Lower leg skin (tissue), 4 donors: ENCODE measurements around the gene PTGR3. TPM values are rescaled to one million over a fixed set of nuclear protein-coding genes. Genes with fewer than 3 reads are reported as not detected.

Experiments used
- DNase-seq, 2 donors: peaks; one replicate each; pipeline ENCODE4 v3.0.0-alpha.2; 2019; ENCODE audit warnings: low spot score in 2 of 2
- H3K4me3 ChIP-seq: fragments of 200-600 bp; sonication (generic); 2 replicates; pipeline ENCODE4 v1.5.1; 2017; ENCODE audit warnings: mild to moderate bottlenecking, low read depth; ENCODE audit not compliant: poor library complexity, severe bottlenecking
- CTCF ChIP-seq, 3 donors: fragments of 450-650 bp; IDR thresholded peaks; one replicate each; pipeline ENCODE4 v1.5.1; 2016; ENCODE audit warnings: antibody characterized with exemption in 3 of 3, mild to moderate bottlenecking in 3 of 3, moderate library complexity in 2 of 3
- POLR2A ChIP-seq, 2 donors: fragments of 450-650 bp; IDR thresholded peaks; one replicate each; pipeline ENCODE4 v1.6.1; 2016 to 2017; ENCODE audit warnings: antibody characterized with exemption in 2 of 2, mild to moderate bottlenecking in 1 of 2, moderate library complexity in 1 of 2
- WGBS, 2 donors: methylation state at CpG; one replicate each; pipeline ENCODE4 v1.1.5; 2018; 5-methylcytosine and 5-hydroxymethylcytosine counted together
- intact Hi-C: fragments of 100-400 bp; cut with DNase I; formaldehyde crosslinking; loops from one replicate; pipeline ENCODE4 v1.15.0; 2023; ENCODE audit warnings: low total_unique reads
- total RNA-seq, 4 donors: library from RNA; depleted of rRNA; stranded (reverse); fragments of >200 nt; gene quantifications; one replicate each; pipeline ENCODE4 v1.1.0, GENCODE V29; 2016

The PTGR3 gene
- total RNA-seq, 4 donors from 2014 or later, result 11.7 to 29.3 (median 24.2) TPM

DNA sequence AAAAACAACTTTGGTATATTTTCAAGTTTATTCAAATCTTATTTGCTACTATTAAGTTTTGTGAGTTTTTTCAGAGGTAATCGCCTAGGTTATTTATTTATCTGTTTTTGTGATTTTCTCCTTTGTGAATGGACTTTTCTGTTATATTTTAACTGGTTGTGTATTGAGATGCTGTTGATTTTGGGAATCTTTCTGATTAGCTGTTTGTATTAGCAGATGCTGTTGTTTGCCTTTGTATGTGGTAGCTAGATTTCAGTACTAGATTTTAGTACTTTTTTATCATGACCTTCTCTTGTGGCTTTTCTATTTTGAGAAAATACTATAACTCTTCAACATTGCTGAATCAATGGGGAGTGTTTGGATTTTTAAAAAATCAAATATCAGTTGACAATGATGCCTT, 44.1 kb upstream of the PTGR3 start:
- no peak for TF ChIP-seq POLR2A (IDR thresholded peaks at IDR 0.05)
- TF ChIP-seq CTCF (IDR thresholded peaks at IDR 0.05), result no peak
- no peak overlapping the region for H3K4me3 ChIP-seq
- WGBS, 2 donors, result 93% methylated on average over 1 of the region's 1 CpG
- no peak for DNase-seq
- intact Hi-C loops, result no loop called here

DNA sequence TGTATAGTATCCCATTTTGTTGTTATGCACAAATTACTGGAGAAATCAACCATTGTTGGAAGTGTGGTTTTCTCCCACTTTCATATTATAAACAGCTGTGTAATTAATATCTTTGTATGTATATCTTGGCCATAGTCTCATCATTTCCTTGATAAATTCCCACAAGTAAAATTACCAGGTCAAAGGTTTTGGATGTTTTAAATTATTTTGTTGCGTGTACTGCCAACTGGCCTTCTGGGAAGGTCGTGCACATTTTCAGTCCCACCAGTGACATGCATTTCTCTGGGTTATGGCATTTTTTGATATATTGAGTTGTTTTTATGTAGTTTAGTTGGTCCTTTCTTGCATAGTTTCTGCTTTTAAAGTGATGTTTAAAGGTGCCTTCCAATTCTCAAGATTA, 43.2 kb upstream of the PTGR3 start:
- WGBS, 2 donors, result 66 to 70% methylated on average over 2 of the region's 2 CpGs
- no peak overlapping the region for H3K4me3 ChIP-seq
- TF ChIP-seq POLR2A (IDR thresholded peaks at IDR 0.05) (no peak), CTCF (IDR thresholded peaks at IDR 0.05) (no peak)
- intact Hi-C loops, result no loop called here
- DNase-seq, result no peak

DNA sequence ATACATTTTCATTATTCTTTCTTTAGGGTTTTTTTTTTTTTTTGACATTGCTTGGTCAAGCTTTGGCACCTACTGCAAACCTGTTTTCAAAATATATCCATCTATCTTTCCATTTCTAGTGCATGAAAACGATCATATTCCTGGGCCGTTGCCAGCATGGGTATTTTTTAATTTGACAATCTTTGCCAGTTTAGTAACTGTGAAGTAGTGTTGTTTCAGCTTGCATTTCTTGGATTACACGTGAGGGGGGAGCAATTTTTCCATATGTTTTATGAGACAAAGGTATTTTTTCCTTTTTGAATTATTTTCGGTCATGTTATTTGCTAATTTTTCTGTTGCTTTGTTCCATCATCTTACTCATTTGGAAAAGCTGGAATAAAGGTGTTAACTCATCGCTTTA, 42.5 kb upstream of the PTGR3 start:
- intact Hi-C loops, result no loop called here
- H3K4me3 ChIP-seq, result no peak overlapping the region
- no peak for TF ChIP-seq CTCF (IDR thresholded peaks at IDR 0.05)
- no peak for TF ChIP-seq POLR2A (IDR thresholded peaks at IDR 0.05)
- no peak for DNase-seq
- 58 to 61% methylated on average over 5 of the region's 5 CpGs for WGBS, 2 donors

- no peak for DNase-seq
- intact Hi-C loops, result no loop called here
- TF ChIP-seq POLR2A (IDR thresholded peaks at IDR 0.05) (no peak), CTCF (IDR thresholded peaks at IDR 0.05) (no peak)
- 91 to 94% methylated on average over 16 to 20 of the region's 20 CpGs for WGBS, 2 donors
- H3K4me3 ChIP-seq, result no peak overlapping the region
These were observed 41.5 kb upstream of the PTGR3 start for GRCh38 chr18:75250471-75250821.

- WGBS, 2 donors, result 85 to 89% methylated on average over 18 of the region's 18 CpGs
- no peak for DNase-seq
- intact Hi-C loops, result no loop called here
- TF ChIP-seq CTCF (IDR thresholded peaks at IDR 0.05), result no peak
- no peak for TF ChIP-seq POLR2A (IDR thresholded peaks at IDR 0.05)
- no peak overlapping the region for H3K4me3 ChIP-seq
These were observed 40.9 kb upstream of the PTGR3 start for GRCh38 chr18:75249672-75250470.

GRCh38 chr18:75249175-75249518, 40.2 kb upstream of the PTGR3 start:
- TF ChIP-seq CTCF (IDR thresholded peaks at IDR 0.05) (no peak), POLR2A (IDR thresholded peaks at IDR 0.05) (no peak)
- intact Hi-C loops, result no loop called here
- WGBS, 2 donors, result 94 to 100% methylated on average over 4 to 9 of the region's 9 CpGs
- no peak overlapping the region for H3K4me3 ChIP-seq
- no peak for DNase-seq
